Transverse colon (tissue), 4 donors: ENCODE measurements around the gene ASB4. TPM values are rescaled to one million over a fixed set of nuclear protein-coding genes. Genes with fewer than 3 reads are reported as not detected.

Experiments used
- DNase-seq: peaks from one replicate; pipeline ENCODE4 v3.0.0-alpha.2; 2019
- H3K27ac ChIP-seq, 4 donors: fragments of 200-600 bp; sonication (generic); 2 replicates each; pipeline ENCODE4 v1.5.1; 2016 to 2018; ENCODE audit warnings: inconsistent platforms in 4 of 4
- H3K27me3 ChIP-seq: fragments of 200-600 bp; sonication (generic); 2 replicates; pipeline ENCODE4 v1.5.1; 2017; ENCODE audit warnings: inconsistent platforms
- H3K36me3 ChIP-seq, 4 donors: fragments of 200-600 bp; sonication (generic); 2 replicates each; pipeline ENCODE4 v1.5.1; 2017 to 2019; ENCODE audit warnings: inconsistent platforms in 4 of 4
- H3K4me1 ChIP-seq, 4 donors: fragments of 200-600 bp; sonication (generic); 2 replicates each; pipeline ENCODE4 v1.5.1; 2017 to 2020; ENCODE audit warnings: inconsistent platforms in 4 of 4
- H3K4me3 ChIP-seq, 4 donors: fragments of 200-600 bp; sonication (generic); 1 replicate in 1 of 4; 2 replicates in 3 of 4; pipeline versions ENCODE4 v1.5.1 to v1.6.1; 2017 to 2019; ENCODE audit warnings: inconsistent platforms in 4 of 4
- H3K9me3 ChIP-seq, 2 donors: fragments of 200-600 bp; sonication (generic); 2 replicates each; pipeline ENCODE4 v1.5.1; 2017 to 2019; ENCODE audit warnings: inconsistent platforms in 2 of 2
- EP300 ChIP-seq: sonication (generic); formaldehyde crosslinking; IDR thresholded peaks from one replicate; pipeline ENCODE4 v1.6.1; 2017; ENCODE audit warnings: antibody characterized with exemption, low read depth
- POLR2A ChIP-seq: fragments of 450-650 bp; IDR thresholded peaks from one replicate; pipeline ENCODE4 v1.6.1; 2016; ENCODE audit warnings: antibody characterized with exemption, mild to moderate bottlenecking, moderate library complexity
- POLR2AphosphoS5 ChIP-seq, 3 donors: sonication (generic); formaldehyde crosslinking; IDR thresholded peaks; one replicate each; pipeline ENCODE4 v1.6.1; 2016; ENCODE audit warnings: antibody characterized with exemption in 3 of 3
- WGBS, 2 donors: methylation state at CpG; one replicate each; pipeline ENCODE4 v1.1.5; 2018; ENCODE audit warnings: low coverage in 1 of 2; 5-methylcytosine and 5-hydroxymethylcytosine counted together
- in situ Hi-C, 4 donors: fragments of 200-750 bp; cut with MboI; loops; one replicate each; pipeline versions ENCODE4 v1.15.0 to v1.15.1; 2017; ENCODE audit warnings: low sequenced_read_pairs in 3 of 4, low pct_ligation_motif_present in 1 of 4, low pct_unique_long_range_greater_than_20kb in 1 of 4
- intact Hi-C: fragments of 100-400 bp; cut with DNase I; formaldehyde crosslinking; loops from one replicate; pipeline ENCODE4 v1.15.1; 2023; ENCODE audit warnings: low total_unique reads
- total RNA-seq, 4 donors: library from RNA; depleted of rRNA; stranded (reverse); fragments of >200 nt; gene quantifications; one replicate each; pipeline ENCODE4 v1.1.0, GENCODE V29; 2016
- TF ChIP-seq, protein P1 (sequence below), 5 experiments: fragments of 200-600 bp in 3 of 5; fragments of 450-650 bp in 2 of 5; sonication (generic) in 3 of 5; IDR thresholded peaks; 1 replicate in 2 of 5; 2 replicates in 3 of 5; pipeline ENCODE4 v1.5.1; 2016 to 2017; ENCODE audit warnings: antibody characterized with exemption in 5 of 5, inconsistent platforms in 3 of 5, mild to moderate bottlenecking in 2 of 5, moderate library complexity in 1 of 5

Gene ASB4
- total RNA-seq, 4 donors from 2014 or later = not detected

DNA sequence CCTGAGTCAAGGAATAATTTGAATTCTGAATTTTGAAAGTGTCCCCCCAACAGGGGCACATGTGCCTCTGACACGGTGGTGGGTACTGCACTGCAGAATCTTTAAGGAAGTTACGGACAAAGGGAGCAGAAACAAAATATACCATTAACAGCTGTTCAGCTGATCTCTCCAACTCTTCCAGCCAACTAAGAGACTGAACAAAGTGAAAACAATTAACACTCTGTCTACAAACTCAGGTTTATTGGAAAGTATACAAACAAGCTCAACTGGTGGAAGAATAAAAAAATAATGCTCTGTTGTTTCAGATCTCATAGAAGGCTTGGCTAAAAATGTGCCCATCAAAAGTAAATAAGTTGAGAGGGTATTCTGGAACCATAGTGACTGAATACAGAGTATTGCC lies 34.4 kb downstream of the ASB4 start:
- intact Hi-C loops (no loop called here), in situ Hi-C loops (no loop called here)
- no peak overlapping the region for H3K4me3 ChIP-seq
- DNase-seq = no peak
- TF ChIP-seq POLR2A (no peak), EP300 (no peak), POLR2AphosphoS5 (IDR thresholded peaks at IDR 0.05) (no peak)
- TF ChIP-seq, protein P1, sequence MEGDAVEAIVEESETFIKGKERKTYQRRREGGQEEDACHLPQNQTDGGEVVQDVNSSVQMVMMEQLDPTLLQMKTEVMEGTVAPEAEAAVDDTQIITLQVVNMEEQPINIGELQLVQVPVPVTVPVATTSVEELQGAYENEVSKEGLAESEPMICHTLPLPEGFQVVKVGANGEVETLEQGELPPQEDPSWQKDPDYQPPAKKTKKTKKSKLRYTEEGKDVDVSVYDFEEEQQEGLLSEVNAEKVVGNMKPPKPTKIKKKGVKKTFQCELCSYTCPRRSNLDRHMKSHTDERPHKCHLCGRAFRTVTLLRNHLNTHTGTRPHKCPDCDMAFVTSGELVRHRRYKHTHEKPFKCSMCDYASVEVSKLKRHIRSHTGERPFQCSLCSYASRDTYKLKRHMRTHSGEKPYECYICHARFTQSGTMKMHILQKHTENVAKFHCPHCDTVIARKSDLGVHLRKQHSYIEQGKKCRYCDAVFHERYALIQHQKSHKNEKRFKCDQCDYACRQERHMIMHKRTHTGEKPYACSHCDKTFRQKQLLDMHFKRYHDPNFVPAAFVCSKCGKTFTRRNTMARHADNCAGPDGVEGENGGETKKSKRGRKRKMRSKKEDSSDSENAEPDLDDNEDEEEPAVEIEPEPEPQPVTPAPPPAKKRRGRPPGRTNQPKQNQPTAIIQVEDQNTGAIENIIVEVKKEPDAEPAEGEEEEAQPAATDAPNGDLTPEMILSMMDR (IDR thresholded peaks at IDR 0.05) = no peak
- H3K9me3 ChIP-seq = no peaks in the 10 kb centered on the region
- no peaks in the 10 kb centered on the region for H3K27me3 ChIP-seq
- H3K4me1 ChIP-seq = peaks cover 0 to 3% (median 1%) of the 10 kb centered on the region in 4 donors
- no peaks in the 10 kb centered on the region for H3K36me3 ChIP-seq
- 63 to 80% methylated on average over 1 to 2 of the region's 2 CpGs for WGBS, 2 donors
- H3K27ac ChIP-seq = no peak overlapping the region

DNA sequence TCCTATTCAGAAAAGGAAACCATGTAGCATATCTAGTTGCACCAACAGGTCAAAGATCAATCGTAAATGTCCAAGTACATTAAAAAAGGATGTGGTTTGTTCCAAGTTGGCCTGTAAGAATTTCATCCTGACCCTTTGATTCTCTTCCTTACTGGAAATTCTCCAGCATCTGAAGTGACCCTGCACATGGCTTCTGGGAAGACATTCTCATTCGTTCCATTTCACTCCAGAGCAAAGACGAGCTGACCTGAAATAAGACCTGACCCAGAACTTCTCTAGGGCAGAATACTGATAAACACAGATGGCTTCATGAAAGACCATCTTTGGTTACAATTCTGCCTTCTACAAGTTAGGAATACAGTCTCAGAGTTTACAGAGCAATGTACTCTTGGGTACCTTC lies 39.8 kb downstream of the ASB4 start:
- WGBS, 2 donors = 14 to 28% methylated on average over 1 to 3 of the region's 3 CpGs
- Histone ChIP-seq H3K27ac (peak overlapping the region in 3 of 4 donors; percentile 27 to 37 (median 30)), H3K4me3 (no peak overlapping the region), H3K27me3 (no peaks in the 10 kb centered on the region), H3K36me3 (no peaks in the 10 kb centered on the region), H3K9me3 (no peaks in the 10 kb centered on the region), H3K4me1 (peaks cover 0 to 28% (median 18%) of the 10 kb centered on the region in 4 donors)
- in situ Hi-C loops = no loop called here
- intact Hi-C loops = no loop called here
- TF ChIP-seq POLR2AphosphoS5 (IDR thresholded peaks at IDR 0.05) (no peak), EP300 (no peak), POLR2A (no peak)
- TF ChIP-seq, protein P1 (IDR thresholded peaks at IDR 0.05) = no peak
- DNase-seq = no peak

DNA sequence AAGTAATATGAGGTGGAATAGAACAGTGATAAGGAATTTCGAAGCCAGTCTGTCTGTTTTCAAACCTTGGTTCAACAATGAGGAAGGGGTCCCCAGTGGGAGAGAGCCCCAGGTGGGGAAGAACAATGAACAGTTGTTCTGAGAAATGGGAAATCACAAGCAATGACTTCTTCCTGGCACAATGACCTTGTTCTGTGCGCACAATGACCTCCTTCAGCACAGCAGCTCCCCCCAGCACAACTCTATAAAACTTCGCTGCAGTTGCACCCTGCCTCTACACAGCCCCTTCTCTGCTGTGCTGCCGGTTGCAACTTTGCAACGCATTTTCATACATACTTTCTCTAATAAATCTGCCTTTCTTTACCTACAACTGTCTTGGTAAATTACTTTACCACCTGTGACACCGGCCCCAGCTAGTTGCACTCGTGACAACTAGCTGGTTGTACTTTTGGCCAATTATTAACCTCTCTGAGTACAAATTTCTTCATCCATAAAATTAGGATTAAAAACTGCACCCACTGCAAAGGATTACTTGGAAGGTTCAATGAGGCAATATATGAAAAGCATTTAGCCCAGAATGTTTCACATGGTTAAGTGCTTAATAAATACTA lies 40.5 kb downstream of the ASB4 start:
- H3K27ac ChIP-seq = peak overlapping the region; percentile 1 to 37 (median 28)
- intact Hi-C loops = no loop called here

DNA sequence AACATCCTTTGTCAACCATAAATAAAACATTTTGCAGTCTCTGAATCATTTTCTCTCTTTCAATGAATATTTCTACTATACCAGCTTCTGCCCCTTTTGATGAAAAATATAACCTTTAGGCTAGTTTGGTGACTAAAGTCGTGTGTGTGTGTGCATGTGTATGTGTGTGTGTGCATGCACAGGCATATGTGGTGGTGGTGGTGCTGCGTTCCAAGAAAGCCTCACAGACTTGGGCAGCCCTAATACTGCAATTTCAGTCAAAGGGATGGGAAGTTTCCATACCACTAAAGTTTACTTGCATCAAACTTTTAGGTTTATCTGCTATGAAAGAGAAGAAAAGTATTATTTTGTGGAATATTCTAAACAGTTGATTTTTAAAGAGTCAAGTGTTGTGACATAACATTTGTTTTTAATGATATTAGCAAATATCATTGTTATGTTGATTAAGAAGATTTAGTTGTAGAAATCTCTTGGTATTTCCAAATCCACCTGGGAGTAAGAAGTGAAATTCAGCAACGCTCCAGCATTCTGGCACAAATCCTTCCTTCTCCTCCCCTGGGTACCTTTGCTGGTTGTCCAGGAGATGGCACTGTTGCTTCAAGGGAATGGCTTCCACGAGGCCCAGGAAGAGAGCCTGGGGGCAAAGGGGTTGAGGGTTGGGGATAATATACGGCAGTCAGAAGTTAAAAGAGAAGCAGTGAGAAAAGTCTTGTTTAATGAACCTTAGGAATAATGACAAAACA lies 41.5 kb downstream of the ASB4 start:
- Histone ChIP-seq H3K27me3 (no peaks in the 10 kb centered on the region), H3K4me1 (peaks cover 0 to 28% (median 18%) of the 10 kb centered on the region in 4 donors), H3K27ac (no peak overlapping the region), H3K36me3 (no peaks in the 10 kb centered on the region), H3K4me3 (no peak overlapping the region), H3K9me3 (no peaks in the 10 kb centered on the region)
- intact Hi-C loops = loop anchor here (1.0 kb wide), 1 partner anchor 160 kb away; no protein-coding TSS in a partner anchor
- 15 to 22% methylated on average over 5 of the region's 5 CpGs for WGBS, 2 donors
- in situ Hi-C loops = no loop called here
- DNase-seq = peak; percentile 48
- TF ChIP-seq, protein P1 (IDR thresholded peaks at IDR 0.05) = peak; percentile 83 to 91 (median 90)
- TF ChIP-seq POLR2A (no peak), EP300 (no peak)

More for the DNA sequence above, 40.5 kb downstream of the ASB4 start:
- TF ChIP-seq EP300 (no peak), POLR2AphosphoS5 (IDR thresholded peaks at IDR 0.05) (no peak), POLR2A (no peak)
- TF ChIP-seq, protein P1 (IDR thresholded peaks at IDR 0.05) = no peak
- Histone ChIP-seq H3K27me3 (no peaks in the 10 kb centered on the region), H3K36me3 (no peaks in the 10 kb centered on the region), H3K9me3 (no peaks in the 10 kb centered on the region), H3K4me1 (peaks cover 0 to 28% (median 18%) of the 10 kb centered on the region in 4 donors), H3K4me3 (no peak overlapping the region)
- DNase-seq = no peak
- WGBS, 2 donors = 44 to 53% methylated on average over 7 of the region's 7 CpGs
- in situ Hi-C loops = no loop called here
